ENCODE data around the gene CCL25.

Gene CCL25

DNA sequence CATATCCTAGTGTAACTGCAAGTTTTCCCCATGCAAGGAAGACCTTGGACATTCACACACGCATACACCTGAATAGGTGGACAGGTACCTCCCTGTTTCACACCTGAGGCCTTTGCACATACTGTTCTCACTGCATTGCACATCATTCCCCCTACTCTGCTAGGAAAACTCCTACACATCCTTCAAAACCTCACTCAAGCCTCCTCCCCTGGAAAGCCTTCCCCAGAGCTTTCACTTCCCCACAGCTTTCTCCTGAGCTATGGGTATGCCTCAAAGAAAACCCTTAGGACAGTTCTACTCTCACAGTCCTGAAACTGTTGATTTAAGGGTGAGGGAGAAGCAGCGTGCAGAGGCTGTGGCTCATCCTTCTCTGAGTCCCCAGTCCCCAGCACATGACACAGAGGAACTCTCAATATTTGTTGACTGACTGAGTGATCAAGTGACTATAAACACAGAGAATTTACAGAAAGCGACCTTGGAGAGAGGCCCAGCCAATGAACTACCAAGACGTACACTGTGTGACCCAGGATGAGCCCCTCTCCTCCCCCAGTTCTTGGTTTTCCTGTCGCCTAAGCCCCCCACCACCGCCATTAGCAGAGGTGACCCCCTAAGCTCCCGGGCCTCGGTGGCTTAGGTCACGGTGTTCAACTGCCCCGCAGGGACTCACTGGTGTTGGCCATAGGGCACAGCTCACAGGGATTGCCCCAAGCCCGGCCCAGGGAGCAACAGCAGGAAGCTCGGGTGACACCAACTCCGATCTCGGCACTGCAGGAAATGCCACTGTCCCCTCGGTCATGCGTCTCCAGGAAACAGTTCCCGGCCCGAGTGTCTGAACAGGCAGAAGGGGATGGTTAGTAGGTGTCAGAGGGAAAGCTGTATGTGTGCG, 56.2 kb downstream of the CCL25 start:
- H3K4me3 Mint-ChIP-seq: no peak overlapping the region
- H3K27me3 Mint-ChIP-seq (ENCODE audit: low read depth): no peaks in the 10 kb centered on the region
- H3K4me1 Mint-ChIP-seq: no peaks in the 10 kb centered on the region
- no peaks in the 10 kb centered on the region for H3K9me3 Mint-ChIP-seq
- H3K27ac Mint-ChIP-seq: no peak overlapping the region
- H3K36me3 Mint-ChIP-seq (ENCODE audit: low read depth): peaks cover 24% of the 10 kb centered on the region
- TF ChIP-seq, protein P1, sequence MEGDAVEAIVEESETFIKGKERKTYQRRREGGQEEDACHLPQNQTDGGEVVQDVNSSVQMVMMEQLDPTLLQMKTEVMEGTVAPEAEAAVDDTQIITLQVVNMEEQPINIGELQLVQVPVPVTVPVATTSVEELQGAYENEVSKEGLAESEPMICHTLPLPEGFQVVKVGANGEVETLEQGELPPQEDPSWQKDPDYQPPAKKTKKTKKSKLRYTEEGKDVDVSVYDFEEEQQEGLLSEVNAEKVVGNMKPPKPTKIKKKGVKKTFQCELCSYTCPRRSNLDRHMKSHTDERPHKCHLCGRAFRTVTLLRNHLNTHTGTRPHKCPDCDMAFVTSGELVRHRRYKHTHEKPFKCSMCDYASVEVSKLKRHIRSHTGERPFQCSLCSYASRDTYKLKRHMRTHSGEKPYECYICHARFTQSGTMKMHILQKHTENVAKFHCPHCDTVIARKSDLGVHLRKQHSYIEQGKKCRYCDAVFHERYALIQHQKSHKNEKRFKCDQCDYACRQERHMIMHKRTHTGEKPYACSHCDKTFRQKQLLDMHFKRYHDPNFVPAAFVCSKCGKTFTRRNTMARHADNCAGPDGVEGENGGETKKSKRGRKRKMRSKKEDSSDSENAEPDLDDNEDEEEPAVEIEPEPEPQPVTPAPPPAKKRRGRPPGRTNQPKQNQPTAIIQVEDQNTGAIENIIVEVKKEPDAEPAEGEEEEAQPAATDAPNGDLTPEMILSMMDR (IDR thresholded peaks at IDR 0.05; ENCODE audit: unreplicated experiment in 3 of 3): no peak

DNA sequence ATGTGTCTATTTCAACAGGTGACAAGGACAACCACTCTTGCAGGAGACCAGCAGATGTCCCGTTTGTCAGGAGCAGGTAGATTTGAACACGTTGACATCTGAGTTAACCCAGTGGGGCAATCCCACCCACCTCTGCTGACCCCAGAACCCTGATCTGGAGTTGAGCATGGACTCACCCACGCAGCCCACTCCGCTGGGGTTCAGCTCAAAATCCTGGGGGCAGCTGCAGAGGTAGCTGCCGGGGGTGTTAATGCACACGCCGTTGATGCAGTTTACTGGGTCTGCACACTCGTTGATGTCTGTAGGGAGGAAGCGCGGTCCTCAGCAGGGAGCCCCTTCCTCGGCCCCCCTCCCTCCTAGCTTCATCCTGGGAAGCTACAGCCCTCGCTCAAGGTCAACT, 56.9 kb downstream of the CCL25 start:
- no peak overlapping the region for H3K27ac Mint-ChIP-seq
- no peaks in the 10 kb centered on the region for H3K27me3 Mint-ChIP-seq (ENCODE audit: low read depth)
- H3K9me3 Mint-ChIP-seq: no peaks in the 10 kb centered on the region
- TF ChIP-seq, protein P1 (IDR thresholded peaks at IDR 0.05; ENCODE audit: unreplicated experiment in 3 of 3): no peak
- H3K4me1 Mint-ChIP-seq: no peaks in the 10 kb centered on the region
- H3K4me3 Mint-ChIP-seq: no peak overlapping the region
- H3K36me3 Mint-ChIP-seq (ENCODE audit: low read depth): peaks cover 22% of the 10 kb centered on the region

DNA sequence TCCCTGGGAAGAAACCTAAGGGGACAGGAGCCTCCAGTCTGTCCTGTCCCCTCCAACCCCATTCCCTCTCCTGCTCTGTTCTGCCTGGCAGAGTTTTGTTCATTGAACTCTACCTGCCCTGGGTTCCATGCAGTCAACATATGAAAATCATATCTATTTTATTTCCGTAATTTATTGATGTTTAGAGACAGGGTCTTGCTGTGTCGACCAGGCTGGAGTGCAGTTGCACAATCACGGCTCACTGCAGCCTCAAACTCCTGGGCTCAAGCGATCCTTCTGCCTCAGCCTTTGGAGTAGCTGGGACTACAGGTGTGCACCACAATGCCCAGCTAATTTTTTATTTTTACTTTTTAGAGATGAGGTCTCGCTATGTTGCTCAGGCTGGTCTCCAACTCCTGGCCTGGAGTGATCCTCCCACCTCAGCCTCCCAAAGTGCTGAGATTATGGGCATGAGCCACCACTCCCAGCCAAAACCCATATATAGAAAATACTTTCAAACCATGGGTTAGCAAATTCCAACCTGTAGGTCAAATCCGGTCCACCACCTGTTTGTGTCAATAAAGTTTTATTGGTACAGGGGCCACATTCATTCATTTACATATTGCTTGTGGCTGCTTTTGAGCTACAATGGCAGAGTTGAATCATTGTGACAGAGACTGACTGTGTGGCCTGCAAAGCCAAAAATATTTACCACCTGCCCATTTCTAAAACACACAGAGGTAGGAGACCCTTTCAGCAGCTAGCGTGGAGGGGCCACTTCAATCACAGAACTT, 57.5 kb downstream of the CCL25 start:
- H3K27ac Mint-ChIP-seq: no peak overlapping the region
- TF ChIP-seq, protein P1 (IDR thresholded peaks at IDR 0.05; ENCODE audit: unreplicated experiment in 3 of 3): no peak
- H3K27me3 Mint-ChIP-seq (ENCODE audit: low read depth): no peaks in the 10 kb centered on the region

DNA sequence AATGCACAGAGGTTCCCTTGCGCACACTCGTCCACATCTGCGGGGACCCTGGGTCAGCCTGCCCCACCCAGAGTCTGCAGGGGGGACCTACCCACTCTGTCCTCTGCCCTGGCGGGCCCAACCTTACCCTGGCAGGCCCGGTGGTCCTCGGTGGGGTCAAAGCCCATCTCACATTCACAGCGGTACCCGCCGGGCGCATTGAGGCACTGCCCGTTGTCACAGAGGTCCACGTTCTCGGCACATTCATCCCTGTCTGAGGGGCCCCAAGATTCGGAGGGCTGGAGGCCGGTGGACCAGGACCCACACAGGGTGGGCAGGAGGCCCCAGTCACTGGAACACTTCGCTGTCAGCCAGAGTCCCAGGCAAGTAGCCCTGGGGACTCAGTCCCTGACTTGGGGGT, 58.4 kb downstream of the CCL25 start:
- Mint-ChIP-seq H3K27me3 (ENCODE audit: low read depth) (no peaks in the 10 kb centered on the region), H3K36me3 (ENCODE audit: low read depth) (peaks cover 19% of the 10 kb centered on the region), H3K4me3 (no peak overlapping the region), H3K9me3 (no peaks in the 10 kb centered on the region), H3K27ac (no peak overlapping the region), H3K4me1 (no peaks in the 10 kb centered on the region)
- TF ChIP-seq, protein P1 (IDR thresholded peaks at IDR 0.05; ENCODE audit: unreplicated experiment in 3 of 3): no peak

More for the DNA sequence above, 57.5 kb downstream of the CCL25 start:
- H3K4me3 Mint-ChIP-seq: no peak overlapping the region
- no peaks in the 10 kb centered on the region for H3K9me3 Mint-ChIP-seq
- H3K4me1 Mint-ChIP-seq: no peaks in the 10 kb centered on the region
- peaks cover 21% of the 10 kb centered on the region for H3K36me3 Mint-ChIP-seq (ENCODE audit: low read depth)

DNA sequence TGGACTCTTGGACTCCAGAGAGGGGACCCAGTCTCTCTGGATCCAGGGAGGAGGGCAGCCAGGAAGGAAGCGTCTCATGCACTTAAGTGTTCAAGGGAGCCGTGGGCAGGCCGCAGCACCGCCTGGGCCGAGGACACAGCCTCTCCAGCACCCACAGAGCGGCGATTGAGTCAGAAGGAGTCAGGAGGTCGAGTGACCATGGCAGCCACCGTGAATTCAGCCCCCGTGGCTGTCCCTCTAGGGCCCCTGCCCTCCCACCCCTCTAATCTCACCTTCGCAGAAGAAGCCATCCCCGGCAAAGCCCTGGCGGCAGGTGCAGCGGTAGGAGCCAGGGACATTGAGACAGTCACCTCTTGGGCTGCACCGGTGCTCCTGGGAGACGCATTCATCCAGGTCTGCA, 58.8 kb downstream of the CCL25 start:
- Mint-ChIP-seq H3K27me3 (ENCODE audit: low read depth) (no peaks in the 10 kb centered on the region), H3K36me3 (ENCODE audit: low read depth) (peaks cover 23% of the 10 kb centered on the region), H3K9me3 (no peaks in the 10 kb centered on the region), H3K27ac (no peak overlapping the region), H3K4me3 (no peak overlapping the region), H3K4me1 (no peaks in the 10 kb centered on the region)
- TF ChIP-seq, protein P1 (IDR thresholded peaks at IDR 0.05; ENCODE audit: unreplicated experiment in 3 of 3): no peak
